HG03280 (cell line): ENCODE results near the gene PALLD.
"Not testable (repeated sequence)": the region's sequence is repeated elsewhere in the genome, so short reads cannot be mapped to it uniquely, and the experiment has no call there.

Experiments used
- ATAC-seq: cut with Tn5 transposase; IDR thresholded peaks from one replicate; pipeline ENCODE4 v1.9.1; 2021; ENCODE audit warnings: mild to moderate bottlenecking, moderate library complexity; ENCODE audit not compliant: unreplicated experiment

Gene PALLD

DNA sequence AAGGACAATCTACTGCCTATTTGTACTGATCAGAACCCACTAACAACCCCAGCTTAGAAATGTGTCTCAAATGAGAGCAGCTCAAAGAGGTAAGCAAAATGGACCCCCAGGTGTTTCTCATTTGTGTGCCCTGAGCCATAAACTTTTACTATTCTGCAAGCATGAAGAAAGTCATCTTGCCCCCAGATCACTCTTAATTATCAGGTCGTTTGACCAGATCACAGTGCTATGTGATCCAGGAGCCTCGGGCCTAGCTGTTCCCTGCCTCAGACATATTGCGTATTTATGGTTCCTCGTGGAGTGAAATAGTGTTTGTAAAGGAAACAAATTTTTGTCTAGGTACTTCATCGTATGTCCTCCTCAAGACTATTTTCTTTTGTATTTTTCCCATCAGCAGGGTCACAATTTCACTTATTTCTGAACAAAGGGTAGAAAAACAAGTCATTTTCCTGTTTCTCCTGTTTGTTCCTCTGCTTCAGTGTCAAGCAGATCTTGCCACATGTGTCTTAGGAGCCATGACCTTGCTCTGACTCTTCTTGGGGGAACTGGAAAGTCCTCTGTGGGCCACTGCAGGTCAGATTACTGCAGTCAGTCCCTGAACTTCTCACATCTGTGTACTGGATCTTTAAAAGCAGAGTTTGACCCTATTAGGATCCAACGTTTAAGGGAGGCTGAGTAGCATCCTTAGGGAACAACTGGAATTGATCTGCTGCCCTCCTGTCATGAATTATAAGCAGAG is 194.9 kb downstream of the PALLD start:
- ATAC-seq: no peak

GRCh38 chr4:168693750-168694490 is 197.1 kb downstream of the PALLD start:
- no peak for ATAC-seq

GRCh38 chr4:168694667-168695066 is 197.8 kb downstream of the PALLD start:
- no peak for ATAC-seq

DNA sequence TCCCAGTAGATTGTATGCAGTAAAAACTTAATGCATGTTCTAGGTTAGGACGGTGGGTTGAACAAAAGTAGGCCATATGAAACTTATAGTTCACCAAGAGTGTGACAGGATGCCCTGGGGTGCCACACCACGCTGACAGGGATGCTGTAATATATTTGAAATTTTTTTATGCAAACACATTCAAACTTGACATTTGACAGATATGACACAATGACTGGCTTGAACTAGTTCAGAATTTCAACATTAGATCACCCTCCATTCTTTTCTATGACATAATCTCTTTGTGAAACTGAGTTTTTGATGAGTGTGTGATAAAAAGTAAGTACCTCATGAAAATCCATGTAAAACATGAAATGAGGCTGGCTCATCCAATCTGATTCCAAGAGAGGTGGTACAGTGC is 198.4 kb downstream of the PALLD start:
- ATAC-seq: no peak

- no peak for ATAC-seq
These were observed 199.4 kb downstream of the PALLD start for GRCh38 chr4:168696280-168696679.

DNA sequence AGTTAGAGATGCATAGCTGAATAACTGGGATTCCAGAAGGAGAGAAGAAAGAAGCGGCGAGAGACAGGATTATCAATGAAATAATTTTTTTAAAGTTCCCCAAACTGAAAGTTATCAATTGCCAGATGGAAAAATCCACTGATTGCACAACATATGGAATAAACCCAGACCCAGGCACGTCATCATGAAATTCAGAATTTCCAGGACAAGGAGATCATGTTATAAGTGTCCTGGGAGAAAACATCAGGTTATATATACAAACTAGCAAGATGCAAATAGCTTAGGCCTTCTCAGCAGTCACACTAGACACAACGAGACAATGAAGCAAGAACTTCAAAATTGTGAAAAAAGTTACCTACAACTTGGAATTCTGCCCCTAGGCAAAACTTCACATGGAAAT is 200.0 kb downstream of the PALLD start:
- no peak for ATAC-seq

DNA sequence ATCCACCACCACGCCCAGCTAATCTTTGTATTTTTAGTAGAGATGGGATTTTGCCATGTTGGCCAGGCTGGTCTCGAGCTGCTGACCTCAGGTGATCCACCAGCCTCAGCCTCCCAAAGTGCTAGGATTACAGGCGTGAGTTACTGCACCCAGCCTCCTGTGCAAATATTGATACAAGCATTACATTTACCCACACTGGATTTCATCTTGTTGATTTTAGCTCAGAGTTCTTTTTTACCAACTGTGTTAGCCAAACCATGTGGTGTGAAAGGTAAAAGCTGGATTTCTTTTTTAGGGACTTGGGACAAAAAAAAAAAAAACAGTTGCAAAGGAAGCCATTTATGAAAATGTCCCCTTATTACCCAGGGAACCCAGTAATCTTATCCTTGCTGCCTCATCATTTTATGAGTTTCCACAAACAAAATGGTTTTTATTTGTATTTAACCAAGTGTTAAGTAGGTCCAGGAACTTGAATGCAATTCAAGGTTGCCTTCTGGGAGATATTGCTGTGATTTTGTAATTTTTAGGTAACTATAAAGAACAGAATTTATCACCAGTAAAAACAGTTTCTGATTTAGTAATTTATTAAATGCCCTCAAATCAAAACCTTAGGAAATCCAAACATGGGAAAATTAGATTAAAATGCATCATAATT is 202.5 kb downstream of the PALLD start:
- ATAC-seq: no peak

- no peak for ATAC-seq
These were observed 204.2 kb downstream of the PALLD start for GRCh38 chr4:168701061-168701460.

DNA sequence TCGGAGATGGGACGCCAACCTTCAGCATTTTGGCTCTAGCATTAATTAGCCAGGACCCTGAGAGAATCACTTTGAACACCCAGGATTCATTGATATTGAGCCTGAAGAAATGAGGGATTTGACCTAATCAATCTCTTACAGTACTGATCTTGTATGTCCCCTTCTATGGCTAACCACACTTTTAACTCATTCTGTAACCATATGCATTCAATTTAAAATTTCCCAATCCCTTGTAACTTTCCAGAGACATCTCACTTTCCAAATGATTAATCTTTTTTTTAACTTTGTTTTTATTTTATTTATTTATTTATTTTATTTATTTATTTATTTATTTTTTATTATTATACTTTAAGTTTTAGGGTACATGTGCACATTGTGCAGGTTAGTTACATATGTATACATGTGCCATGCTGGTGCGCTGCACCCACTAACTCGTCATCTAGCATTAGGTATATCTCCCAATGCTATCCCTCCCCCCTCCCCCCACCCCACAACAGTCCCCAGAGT is 205.8 kb downstream of the PALLD start:
- ATAC-seq: not testable (repeated sequence)

DNA sequence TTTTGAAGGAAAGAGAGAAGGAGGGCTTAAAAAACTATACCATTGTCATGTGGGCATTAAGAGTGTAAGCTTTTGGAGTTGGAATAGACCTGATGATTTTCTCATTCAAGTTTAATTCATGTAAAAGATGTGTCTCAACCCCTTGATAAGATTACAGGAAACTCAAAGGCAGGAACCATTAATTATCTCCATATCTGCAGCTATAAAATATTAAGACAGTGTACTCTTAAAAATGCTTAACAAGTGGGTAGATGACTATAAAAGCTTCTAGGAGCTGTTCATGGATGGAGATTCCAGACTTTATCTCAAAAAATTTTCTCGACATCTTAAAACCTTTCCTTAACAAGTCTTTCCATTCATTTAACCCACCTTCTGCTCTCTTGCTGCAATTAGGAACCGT is 208.3 kb downstream of the PALLD start:
- ATAC-seq: no peak

DNA sequence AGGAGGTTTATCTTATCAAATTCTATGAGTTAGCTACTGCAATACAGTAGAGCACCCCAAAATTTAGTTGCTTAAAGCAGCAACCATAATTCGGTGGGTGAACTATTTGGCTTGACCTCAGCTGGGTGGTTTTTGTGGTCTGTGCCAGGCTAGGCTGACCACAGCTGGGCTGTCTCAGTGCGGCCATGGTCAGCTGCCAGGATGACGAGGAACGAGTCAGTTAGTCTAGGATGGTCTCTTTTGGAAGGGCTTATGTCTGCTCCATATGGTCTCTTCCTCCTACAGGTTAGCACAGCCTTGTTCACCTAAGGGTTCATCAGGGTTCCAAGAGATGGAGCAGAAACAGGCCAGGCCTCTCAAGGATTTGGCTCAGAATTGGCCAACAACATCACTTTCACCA is 210.4 kb downstream of the PALLD start:
- ATAC-seq: no peak

GRCh38 chr4:168708108-168708507 is 211.3 kb downstream of the PALLD start:
- ATAC-seq: no peak

DNA sequence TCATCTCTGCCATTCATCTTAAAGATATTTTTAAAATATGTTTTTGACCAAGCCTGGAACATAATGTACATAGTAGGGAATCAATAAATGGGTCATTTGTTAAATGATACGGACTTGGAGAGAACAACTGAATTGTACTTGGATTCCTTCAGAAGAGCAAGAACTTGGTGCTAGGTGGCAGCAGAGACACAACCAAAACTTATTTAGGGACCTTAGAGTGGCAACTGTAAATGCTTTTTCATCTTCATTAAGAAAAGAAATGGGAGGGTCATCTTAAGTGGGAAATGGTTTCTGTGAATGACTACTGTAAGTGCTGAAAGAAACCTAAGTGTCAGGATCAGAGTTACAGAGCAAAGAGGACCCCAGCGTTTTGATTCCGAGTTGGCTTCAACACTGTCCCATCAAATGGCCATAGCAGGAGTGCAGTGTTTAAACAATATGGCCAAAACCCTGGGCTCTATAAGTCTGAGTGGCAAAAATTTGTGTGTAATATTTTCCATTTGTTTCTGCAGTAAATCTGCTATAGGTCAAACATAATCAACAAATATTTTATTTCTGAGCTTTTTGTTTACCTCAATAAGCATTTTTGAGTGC is 213.6 kb downstream of the PALLD start:
- no peak for ATAC-seq

- ATAC-seq: no peak
These were observed 214.6 kb downstream of the PALLD start for GRCh38 chr4:168711197-168712140.

GRCh38 chr4:168712316-168712890 is 215.6 kb downstream of the PALLD start:
- ATAC-seq: no peak

DNA sequence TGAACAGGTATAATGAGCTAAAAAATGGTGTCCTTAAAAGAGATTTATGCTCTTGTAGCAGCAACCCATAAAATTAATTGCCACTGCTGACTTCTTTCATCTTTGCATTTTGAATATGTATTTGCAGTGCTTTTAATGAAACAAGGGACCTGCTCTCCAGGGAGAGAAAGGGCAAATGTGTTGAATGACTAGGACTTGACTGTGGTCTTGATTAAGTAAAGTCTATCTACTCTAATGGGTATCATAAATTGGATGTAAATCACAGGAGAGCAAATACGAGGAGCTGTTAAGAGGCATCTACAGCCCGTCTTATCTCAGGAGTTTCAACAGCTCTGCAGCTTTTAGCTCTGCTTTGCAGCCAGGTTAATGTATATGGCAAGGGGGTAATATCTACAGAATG is 216.4 kb downstream of the PALLD start:
- no peak for ATAC-seq

- ATAC-seq: no peak
These were observed 219.0 kb downstream of the PALLD start for GRCh38 chr4:168715896-168716295.

DNA sequence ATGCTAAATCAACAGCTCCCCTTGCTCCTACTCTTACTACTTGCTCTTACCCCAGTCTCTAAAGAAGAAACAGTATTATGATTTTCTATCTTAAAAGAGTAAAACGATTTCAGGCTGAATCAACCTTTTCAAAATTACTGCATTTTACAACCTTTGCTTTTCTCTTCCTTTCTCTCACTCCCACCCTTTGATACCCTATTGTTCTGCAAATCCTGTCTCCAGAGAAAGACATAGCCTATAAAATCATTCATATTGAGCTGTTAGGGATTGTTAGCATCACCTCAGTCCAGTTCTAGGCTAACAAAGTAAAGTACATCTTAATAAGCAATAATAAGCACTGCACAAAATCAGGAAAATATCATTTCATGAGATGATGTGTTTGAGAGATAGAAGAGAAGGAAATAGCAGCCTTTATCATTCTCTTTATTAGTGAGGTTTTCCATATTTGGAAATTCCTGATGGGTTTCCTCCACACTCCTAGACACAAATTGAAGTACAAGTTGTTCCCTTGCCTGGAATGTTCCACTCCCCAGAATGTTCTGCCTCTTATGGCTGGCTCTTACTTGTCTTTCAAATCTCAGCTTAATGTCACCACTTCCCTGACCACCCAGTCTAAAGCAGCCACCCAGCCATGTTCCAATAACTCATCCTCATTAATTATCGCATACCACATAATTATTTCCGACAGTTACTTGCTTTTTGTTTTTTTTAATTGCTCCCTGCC is 219.7 kb downstream of the PALLD start:
- ATAC-seq: no peak

DNA sequence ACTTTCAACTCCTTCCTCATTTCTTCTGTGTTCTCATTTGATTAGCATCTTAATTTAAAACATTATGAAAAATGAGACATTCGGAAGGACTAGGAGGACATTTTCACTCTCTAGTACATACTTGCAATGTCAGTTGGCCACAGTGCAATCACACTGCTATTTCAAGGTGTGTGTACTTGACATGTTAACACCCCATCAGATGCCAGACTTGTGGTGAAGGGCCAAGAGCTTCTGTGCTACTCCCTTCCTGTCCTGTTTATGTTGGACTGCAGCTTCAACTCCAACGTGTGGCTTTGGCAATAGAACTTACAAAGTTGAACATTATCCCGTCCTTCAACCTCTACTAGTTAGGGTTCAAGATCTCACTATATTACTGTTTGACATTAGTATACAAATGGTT is 221.0 kb downstream of the PALLD start:
- ATAC-seq: no peak
